GM12874 (cell line): Measurements from ENCODE around the gene NT5DC1.

ENCODE experiments used
- CTCF ChIP-seq: IDR thresholded peaks from 2 replicates; pipeline ENCODE4 v1.5.1; 2011; ENCODE audit warnings: low read depth, mild to moderate bottlenecking, control low read depth, low read length, moderate library complexity; ENCODE audit not compliant: insufficient read depth

NT5DC1 gene

DNA sequence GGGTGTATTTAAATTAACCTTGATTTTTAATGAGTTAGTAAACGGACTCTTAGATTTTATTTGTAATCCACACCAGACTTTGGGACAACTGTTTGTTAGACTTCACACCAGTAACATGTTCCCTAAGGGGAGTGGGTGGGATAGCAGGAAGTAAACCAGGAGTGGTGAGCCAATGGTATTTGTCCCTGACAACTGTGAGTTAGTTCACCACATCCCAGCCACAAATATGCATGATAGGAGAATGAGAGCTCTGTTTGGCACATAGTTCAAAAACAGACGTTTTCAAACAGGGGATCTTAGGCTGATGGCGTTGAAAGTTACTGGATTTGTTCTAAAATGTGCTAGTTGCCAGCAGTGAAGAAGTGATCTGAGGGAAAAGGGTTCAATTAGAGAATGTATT lies 44.0 kb downstream of the NT5DC1 start:
- TF ChIP-seq CTCF = no peak

- no peak for TF ChIP-seq CTCF
Measured at GRCh38 chr6:116145803-116146675, 45.4 kb downstream of the NT5DC1 start.

DNA sequence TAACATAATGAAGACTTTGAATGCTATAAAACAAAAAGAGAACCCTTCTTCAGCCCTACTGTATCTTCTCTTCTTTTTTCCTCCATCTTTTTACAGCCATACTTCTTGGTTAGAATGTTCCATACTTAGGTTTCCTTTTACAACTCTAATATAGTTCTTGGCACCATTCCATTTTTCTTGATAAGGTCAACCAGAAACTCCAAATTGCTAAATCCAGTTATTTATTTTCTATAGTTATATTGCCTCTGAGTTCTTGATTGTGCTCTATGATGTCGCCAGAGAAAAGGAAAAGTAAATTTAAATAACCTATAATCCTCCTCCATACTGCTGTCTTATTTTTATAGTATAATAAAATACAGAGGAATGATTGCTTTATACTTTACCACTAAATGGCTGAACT lies 52.0 kb downstream of the NT5DC1 start:
- TF ChIP-seq CTCF = no peak

DNA sequence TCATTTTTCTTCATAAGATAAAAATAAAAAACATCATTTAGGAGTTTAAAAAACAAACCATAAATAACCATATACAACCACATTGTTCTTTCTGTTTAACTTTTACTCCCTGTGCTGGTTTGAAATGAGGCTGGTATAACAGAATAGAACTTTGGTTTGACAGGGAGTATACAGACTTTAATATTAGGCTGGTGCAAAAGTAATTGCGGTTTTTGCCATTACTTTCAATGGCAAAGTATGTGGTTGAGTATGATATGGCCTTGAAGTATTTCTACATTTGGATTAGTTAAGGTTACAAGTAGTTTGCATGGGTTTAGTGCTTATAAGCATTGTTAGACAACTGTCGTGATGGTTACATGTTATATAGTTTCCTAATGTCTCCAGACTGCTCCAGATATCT lies 54.2 kb downstream of the NT5DC1 start:
- TF ChIP-seq CTCF = no peak

GRCh38 chr6:116156405-116157326 lies 56.0 kb downstream of the NT5DC1 start:
- no peak for TF ChIP-seq CTCF

- no peak for TF ChIP-seq CTCF
Measured at GRCh38 chr6:116157391-116157790, 56.7 kb downstream of the NT5DC1 start.

DNA sequence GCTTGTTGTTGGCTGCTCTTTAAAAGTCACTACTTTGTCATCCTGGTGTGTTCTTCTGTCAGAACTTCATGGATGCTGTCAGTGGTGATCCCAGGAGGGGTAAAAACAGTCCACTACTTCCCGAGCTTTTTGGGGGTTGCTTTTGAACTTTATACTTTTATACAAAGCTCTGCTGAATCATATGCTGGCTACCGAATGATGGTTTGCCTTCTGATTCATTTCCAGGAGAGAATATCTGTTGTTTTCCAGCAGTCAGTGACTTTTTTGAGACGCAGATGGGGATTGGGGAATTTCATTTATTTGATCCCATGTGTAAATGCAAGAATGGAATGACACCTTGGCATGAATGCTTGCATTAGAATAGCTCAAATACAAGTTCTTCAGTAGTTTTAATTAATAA lies 58.0 kb downstream of the NT5DC1 start:
- no peak for TF ChIP-seq CTCF
